A673 (cell line): ENCODE data around the gene JAK3. TPM values are rescaled to one million over a fixed set of nuclear protein-coding genes. Genes with fewer than 3 reads are reported as not detected.

ENCODE experiments used
- BruUV-seq: library from RNA; stranded (reverse); fragments of 400-500 nt; replicated peaks from 2 replicates; lab custom pipeline; 2021; lab: Mats Ljungman, UMichigan
- CTCF ChIA-PET: fragments of 300-600 bp; sonication (Branson Sonifier 250); formaldehyde crosslinking; loops from one replicate; lab custom pipeline; 2022; ENCODE audit warnings: antibody characterized with exemption; lab: Charles Lee
- POLR2A ChIA-PET: fragments of 300-600 bp; sonication (Branson Sonifier 250); formaldehyde crosslinking; loops from one replicate; lab custom pipeline; 2022; ENCODE audit warnings: antibody characterized with exemption; ENCODE audit not compliant: low non-redundant PET; lab: Charles Lee
- DNase-seq: peaks from one replicate; pipeline ENCODE4 v3.0.0-alpha.2; 2015; ENCODE audit warnings: low spot score
- H3K27ac ChIP-seq: fragments of 200-600 bp; sonication (generic); 2 replicates; pipeline ENCODE4 v1.5.1; 2016; ENCODE audit warnings: mixed run types, low read depth, mild to moderate bottlenecking, mixed read lengths, antibody characterized with exemption, low read length; ENCODE audit not compliant: poor library complexity, severe bottlenecking
- H3K27me3 ChIP-seq: fragments of 200-600 bp; sonication (generic); replicated peaks from 2 replicates; pipeline ENCODE4 v1.6.1; 2017; ENCODE audit warnings: mixed run types, low read depth, mild to moderate bottlenecking, mixed read lengths, antibody characterized with exemption, low read length; ENCODE audit not compliant: insufficient read depth, poor library complexity
- H3K36me3 ChIP-seq: fragments of 200-600 bp; sonication (generic); 2 replicates; pipeline ENCODE4 v1.6.1; 2016; ENCODE audit warnings: mixed run types, mild to moderate bottlenecking, mixed read lengths, antibody characterized with exemption, low read length; ENCODE audit not compliant: insufficient read depth, poor library complexity, severe bottlenecking
- H3K4me1 ChIP-seq: fragments of 200-600 bp; sonication (generic); 2 replicates; pipeline ENCODE4 v1.6.1; 2017; ENCODE audit warnings: mixed run types, mild to moderate bottlenecking, mixed read lengths, antibody characterized with exemption, low read length; ENCODE audit not compliant: insufficient read depth, poor library complexity, severe bottlenecking
- H3K4me3 ChIP-seq: fragments of 200-600 bp; sonication (generic); 2 replicates; pipeline ENCODE4 v1.5.1; 2016; ENCODE audit warnings: low read depth, mixed run types, mild to moderate bottlenecking, mixed read lengths, low read length; ENCODE audit not compliant: poor library complexity, severe bottlenecking
- H3K9me3 ChIP-seq: fragments of 200-600 bp; sonication (generic); 2 replicates; pipeline ENCODE4 v1.6.1; 2016; ENCODE audit warnings: mixed run types, low read depth, mild to moderate bottlenecking, mixed read lengths, antibody characterized with exemption, low read length; ENCODE audit not compliant: poor library complexity, severe bottlenecking
- EZH2 ChIP-seq: fragments of 200-600 bp; sonication (generic); IDR thresholded peaks from 2 replicates; pipeline ENCODE4 v1.6.1; 2017; ENCODE audit warnings: borderline replicate concordance, low read depth, mild to moderate bottlenecking, mixed read lengths, antibody characterized with exemption, low read length; ENCODE audit not compliant: poor library complexity, severe bottlenecking
- intact Hi-C: fragments of 100-400 bp; cut with micrococcal nuclease; formaldehyde crosslinking; loops from one replicate; pipeline ENCODE4 v1.10.0; 2022; ENCODE audit not compliant: unreplicated experiment
- total RNA-seq: library from RNA; stranded (reverse); gene quantifications from 2 replicates; pipeline ENCODE4 v1.2.3, GENCODE V29; 2021
- TF ChIP-seq, protein P1 (sequence below): fragments of 300-800, 200-600 bp; sonication (generic); conservative IDR thresholded peaks from 2 replicates; pipeline ENCODE4 v1.5.1; 2017; ENCODE audit warnings: low read depth, mild to moderate bottlenecking, antibody characterized with exemption, low read length, moderate library complexity, mixed read lengths

Gene JAK3
- total RNA-seq, 1 experiment from 2014 or later = 2.5 TPM

DNA sequence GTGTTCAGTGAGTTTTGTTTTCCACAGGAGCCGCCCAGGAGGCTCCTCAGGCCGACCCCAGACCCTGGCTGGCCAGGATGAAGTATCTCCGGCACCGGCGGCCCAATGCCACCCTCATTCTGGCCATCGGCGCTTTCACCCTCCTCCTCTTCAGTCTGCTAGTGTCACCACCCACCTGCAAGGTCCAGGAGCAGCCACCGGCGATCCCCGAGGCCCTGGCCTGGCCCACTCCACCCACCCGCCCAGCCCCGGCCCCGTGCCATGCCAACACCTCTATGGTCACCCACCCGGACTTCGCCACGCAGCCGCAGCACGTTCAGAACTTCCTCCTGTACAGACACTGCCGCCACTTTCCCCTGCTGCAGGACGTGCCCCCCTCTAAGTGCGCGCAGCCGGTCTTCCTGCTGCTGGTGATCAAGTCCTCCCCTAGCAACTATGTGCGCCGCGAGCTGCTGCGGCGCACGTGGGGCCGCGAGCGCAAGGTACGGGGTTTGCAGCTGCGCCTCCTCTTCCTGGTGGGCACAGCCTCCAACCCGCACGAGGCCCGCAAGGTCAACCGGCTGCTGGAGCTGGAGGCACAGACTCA is 40.0 kb downstream of the JAK3 start:
- intact Hi-C loops = no loop called here

DNA sequence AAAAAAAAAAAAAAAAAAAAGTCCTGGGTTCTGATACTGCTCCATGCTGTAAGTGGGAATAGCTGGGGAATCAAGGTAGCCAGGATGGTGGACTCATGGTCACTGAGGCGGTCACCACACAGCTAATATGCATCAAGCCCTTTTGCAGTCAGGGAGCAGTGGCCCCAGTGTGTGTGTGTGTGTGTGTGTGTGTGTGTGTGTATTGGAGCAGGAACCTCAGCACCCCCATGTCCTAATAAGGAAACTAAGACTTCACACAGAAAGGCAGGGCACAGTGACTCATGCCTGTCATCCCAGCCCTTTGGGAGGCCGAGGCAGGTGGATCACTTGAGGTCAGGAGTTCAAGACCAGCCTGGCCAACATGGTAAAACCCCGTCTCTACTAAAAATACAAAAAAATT is 40.8 kb downstream of the JAK3 start:
- Histone ChIP-seq H3K27ac (no peak overlapping the region), H3K4me3 (no peak overlapping the region), H3K9me3 (no peaks in the 10 kb centered on the region), H3K27me3 (peaks cover 4% of the 10 kb centered on the region), H3K36me3 (no peaks in the 10 kb centered on the region), H3K4me1 (no peaks in the 10 kb centered on the region)
- ChIA-PET CTCF (interaction anchor here (0.6 kb wide), 1 partner anchor 415 kb away, joined by 3 read pairs; no protein-coding TSS in a partner anchor), POLR2A (interaction anchor here (0.6 kb wide), 1 partner anchor 1004 kb away, joined by 6 read pairs; no protein-coding TSS in a partner anchor)
- intact Hi-C loops = no loop called here
- no peak for DNase-seq
- no peak for TF ChIP-seq EZH2
- TF ChIP-seq, protein P1, sequence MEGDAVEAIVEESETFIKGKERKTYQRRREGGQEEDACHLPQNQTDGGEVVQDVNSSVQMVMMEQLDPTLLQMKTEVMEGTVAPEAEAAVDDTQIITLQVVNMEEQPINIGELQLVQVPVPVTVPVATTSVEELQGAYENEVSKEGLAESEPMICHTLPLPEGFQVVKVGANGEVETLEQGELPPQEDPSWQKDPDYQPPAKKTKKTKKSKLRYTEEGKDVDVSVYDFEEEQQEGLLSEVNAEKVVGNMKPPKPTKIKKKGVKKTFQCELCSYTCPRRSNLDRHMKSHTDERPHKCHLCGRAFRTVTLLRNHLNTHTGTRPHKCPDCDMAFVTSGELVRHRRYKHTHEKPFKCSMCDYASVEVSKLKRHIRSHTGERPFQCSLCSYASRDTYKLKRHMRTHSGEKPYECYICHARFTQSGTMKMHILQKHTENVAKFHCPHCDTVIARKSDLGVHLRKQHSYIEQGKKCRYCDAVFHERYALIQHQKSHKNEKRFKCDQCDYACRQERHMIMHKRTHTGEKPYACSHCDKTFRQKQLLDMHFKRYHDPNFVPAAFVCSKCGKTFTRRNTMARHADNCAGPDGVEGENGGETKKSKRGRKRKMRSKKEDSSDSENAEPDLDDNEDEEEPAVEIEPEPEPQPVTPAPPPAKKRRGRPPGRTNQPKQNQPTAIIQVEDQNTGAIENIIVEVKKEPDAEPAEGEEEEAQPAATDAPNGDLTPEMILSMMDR = no peak
- no TSS peak for BruUV-seq

More for the DNA sequence above, 40.0 kb downstream of the JAK3 start:
- Histone ChIP-seq H3K9me3 (no peaks in the 10 kb centered on the region), H3K27me3 (no peaks in the 10 kb centered on the region), H3K4me3 (no peak overlapping the region), H3K4me1 (no peaks in the 10 kb centered on the region), H3K27ac (no peak overlapping the region), H3K36me3 (no peaks in the 10 kb centered on the region)
- POLR2A ChIA-PET = no interaction called here
- no peak for DNase-seq
- no TSS peak for BruUV-seq
- CTCF ChIA-PET = no interaction called here
- TF ChIP-seq, protein P1 = no peak
- no peak for TF ChIP-seq EZH2

DNA sequence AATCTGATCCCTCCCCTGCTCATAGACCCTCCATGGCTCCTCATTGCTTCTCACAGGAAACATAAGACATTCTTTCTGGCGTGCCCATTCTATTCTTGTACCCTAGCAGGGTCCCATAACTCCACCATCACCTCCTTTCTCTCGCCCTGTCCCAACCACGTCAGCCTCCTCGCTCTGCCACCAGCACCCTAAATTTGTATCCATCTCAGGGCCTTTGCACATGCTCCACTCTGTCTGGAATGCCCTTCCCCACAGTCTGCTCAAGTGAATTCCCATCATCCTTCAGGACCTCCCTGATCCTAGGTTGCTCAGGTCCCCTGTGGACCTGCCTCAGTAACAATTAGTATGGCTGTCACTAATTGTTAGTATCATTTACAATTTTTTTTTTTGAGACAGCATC is 42.4 kb downstream of the JAK3 start:
- DNase-seq = no peak
- no peak overlapping the region for H3K27ac ChIP-seq
- H3K36me3 ChIP-seq = no peaks in the 10 kb centered on the region
- ChIA-PET POLR2A (no interaction called here), CTCF (no interaction called here)
- H3K27me3 ChIP-seq = peaks cover 4% of the 10 kb centered on the region
- H3K9me3 ChIP-seq = no peaks in the 10 kb centered on the region
- no peak overlapping the region for H3K4me3 ChIP-seq
- BruUV-seq = no TSS peak
- no peak for TF ChIP-seq EZH2
- TF ChIP-seq, protein P1 = no peak
- no peaks in the 10 kb centered on the region for H3K4me1 ChIP-seq
- intact Hi-C loops = no loop called here
